Stimulated activated naive CD8-positive, alpha-beta T cell treated with anti-CD3 and anti-CD28 coated beads, Interleukin-15, Interleukin-2, amounts not matched to agents 100 ng/mL and 50 ng/mL, for 24 hours (primary cell): Measurements from ENCODE around the gene FAM228B.
"Not testable (repeated sequence)": the region's sequence is repeated elsewhere in the genome, so short reads cannot be mapped to it uniquely, and the experiment has no call there.

Experiments used
- H3K27ac Mint-ChIP-seq: one replicate; pipeline ENCODE4 v1.8.0; 2021; ENCODE audit warnings: mild to moderate bottlenecking, mixed read lengths
- H3K27me3 Mint-ChIP-seq: one replicate; pipeline ENCODE4 v1.8.0; 2021; ENCODE audit warnings: mixed read lengths
- H3K36me3 Mint-ChIP-seq: one replicate; pipeline ENCODE4 v1.8.0; 2021; ENCODE audit warnings: low read depth, mixed read lengths
- H3K4me1 Mint-ChIP-seq: one replicate; pipeline ENCODE4 v1.8.0; 2021; ENCODE audit warnings: low read depth, mixed read lengths
- H3K4me3 Mint-ChIP-seq: one replicate; pipeline ENCODE4 v1.8.0; 2021; ENCODE audit warnings: mild to moderate bottlenecking, mixed read lengths
- H3K9me3 Mint-ChIP-seq: one replicate; pipeline ENCODE4 v1.8.0; 2021; ENCODE audit warnings: mixed read lengths

FAM228B gene

DNA sequence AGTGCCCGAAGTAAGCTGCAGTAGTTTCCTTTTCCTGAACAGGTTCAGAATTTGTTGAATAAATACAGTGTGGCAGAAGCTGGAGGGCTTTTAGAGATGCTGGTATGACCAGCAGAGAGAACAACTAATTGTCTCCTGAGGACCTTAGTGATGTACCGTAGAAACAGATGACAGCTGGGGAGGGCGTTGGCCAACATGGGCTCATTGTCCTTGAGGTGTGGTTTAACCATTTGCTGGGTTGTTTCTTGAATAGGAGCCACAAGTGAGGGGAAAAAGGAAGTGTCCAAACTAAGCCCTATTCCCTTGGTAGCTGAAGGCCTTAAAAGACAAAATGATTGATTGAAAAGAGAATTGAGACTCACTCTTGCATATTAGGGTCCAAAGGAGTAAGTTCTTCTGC is 39.9 kb downstream of the FAM228B start:
- Mint-ChIP-seq H3K27me3 (no peaks in the 10 kb centered on the region), H3K9me3 (no peaks in the 10 kb centered on the region), H3K27ac (no peak overlapping the region), H3K36me3 (no peaks in the 10 kb centered on the region), H3K4me1 (no peaks in the 10 kb centered on the region), H3K4me3 (no peak overlapping the region)

DNA sequence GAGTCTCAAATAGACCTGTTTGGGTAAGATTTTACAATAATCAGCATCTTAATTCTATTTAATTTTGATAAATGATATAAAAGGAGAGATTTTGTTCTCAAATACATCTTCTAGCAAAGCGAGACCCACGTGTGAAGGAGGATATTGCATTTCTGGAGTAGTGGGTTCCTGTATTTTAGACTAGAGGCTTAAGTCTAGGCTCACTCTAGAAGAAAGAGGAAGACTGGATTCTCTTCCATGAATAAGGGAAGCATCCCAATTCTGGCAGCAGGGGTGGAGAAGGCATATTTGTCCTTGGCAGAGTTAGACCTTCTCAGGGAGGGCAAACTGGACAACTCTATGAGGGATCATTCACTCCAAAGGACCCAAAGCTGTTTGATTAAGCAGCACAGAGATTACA is 40.3 kb downstream of the FAM228B start:
- no peaks in the 10 kb centered on the region for H3K27me3 Mint-ChIP-seq
- no peaks in the 10 kb centered on the region for H3K4me1 Mint-ChIP-seq
- no peak overlapping the region for H3K27ac Mint-ChIP-seq
- H3K4me3 Mint-ChIP-seq = no peak overlapping the region
- H3K36me3 Mint-ChIP-seq = no peaks in the 10 kb centered on the region
- H3K9me3 Mint-ChIP-seq = no peaks in the 10 kb centered on the region

DNA sequence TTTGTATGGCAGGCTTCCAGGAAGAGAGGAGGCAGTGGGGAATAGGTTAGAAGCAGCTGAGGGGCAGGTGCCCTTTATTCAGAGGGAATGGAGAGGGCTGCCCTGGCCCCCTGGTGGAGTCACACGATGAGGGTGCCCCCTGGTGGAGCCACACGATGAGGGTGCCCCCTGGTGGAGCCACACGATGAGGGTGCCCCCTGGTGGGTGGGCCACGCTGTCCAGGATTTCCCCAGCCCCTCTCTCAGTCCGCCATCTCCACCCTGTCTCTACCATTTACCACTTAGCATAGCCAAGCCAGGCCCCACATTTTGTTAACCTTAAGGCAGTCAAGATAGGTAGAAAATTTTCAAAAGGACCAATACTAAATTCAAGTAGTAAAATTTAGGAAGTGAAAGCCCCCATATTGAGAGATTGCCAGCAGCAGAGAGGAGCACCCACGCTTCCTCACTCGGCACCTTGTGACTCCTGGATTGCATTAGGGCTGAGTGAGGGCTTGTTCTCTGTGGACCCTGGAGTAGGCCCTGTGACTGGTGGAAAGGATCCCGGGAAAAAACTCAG is 41.2 kb downstream of the FAM228B start:
- no peaks in the 10 kb centered on the region for H3K36me3 Mint-ChIP-seq
- no peaks in the 10 kb centered on the region for H3K9me3 Mint-ChIP-seq
- no peaks in the 10 kb centered on the region for H3K27me3 Mint-ChIP-seq
- H3K4me3 Mint-ChIP-seq = no peak overlapping the region
- H3K27ac Mint-ChIP-seq = no peak overlapping the region
- no peaks in the 10 kb centered on the region for H3K4me1 Mint-ChIP-seq

DNA sequence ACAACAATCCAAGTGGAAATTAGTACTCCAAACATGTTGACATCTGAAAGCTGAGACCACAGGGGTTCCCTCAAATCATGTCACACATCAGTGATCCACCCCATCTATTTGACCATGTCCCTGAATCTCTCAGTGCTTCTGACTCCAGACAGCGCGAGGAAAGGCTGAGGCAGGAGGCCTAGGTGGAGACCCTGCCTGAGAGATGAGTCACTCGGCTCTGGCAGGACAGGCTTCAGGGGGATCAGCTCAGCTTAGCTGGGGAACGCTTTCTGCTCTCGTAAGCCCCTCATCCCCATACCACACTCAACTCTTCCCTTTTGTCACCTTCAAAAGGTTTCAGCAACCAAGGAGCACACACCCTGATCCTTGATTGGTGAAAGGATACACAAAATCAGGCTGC is 45.8 kb downstream of the FAM228B start:
- Mint-ChIP-seq H3K9me3 (no peaks in the 10 kb centered on the region), H3K4me3 (no peak overlapping the region), H3K27ac (no peak overlapping the region)

DNA sequence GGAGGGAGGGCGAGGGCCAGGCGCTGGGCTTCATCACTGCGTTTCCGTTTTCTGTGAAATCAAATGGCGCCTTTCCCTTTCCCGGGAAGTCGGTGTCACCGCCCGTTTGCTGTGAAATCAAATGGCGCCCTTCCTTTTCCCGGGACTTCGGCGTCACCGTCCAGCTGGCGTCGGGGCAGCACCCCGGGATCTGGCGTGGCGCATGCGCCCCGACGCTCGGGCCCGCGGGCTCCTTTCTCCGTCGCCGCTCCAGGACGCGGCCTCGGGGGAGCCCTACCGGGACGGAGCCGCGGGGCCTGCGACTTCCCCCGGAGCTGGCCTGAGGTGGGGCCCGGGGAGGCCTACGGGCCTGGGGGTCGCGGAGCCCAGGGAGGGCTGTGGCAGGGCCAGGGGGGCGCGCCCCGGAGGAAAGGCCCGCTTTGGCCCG is 51.6 kb downstream of the FAM228B start, which contains the start of gene FAM228A:
TSS of gene FAM228A (plus strand) at position 203 of the 427 bp plus-strand sequence. CDS start 428 bp downstream, outside the sequence.
- peaks cover 10% of the 10 kb centered on the region for H3K27me3 Mint-ChIP-seq
- H3K9me3 Mint-ChIP-seq = no peaks in the 10 kb centered on the region
- H3K4me1 Mint-ChIP-seq = no peaks in the 10 kb centered on the region
- no peaks in the 10 kb centered on the region for H3K36me3 Mint-ChIP-seq
- no peak within 1 kb of the TSS for H3K4me3 Mint-ChIP-seq
- H3K27ac Mint-ChIP-seq = no peak within 1 kb of the TSS

More for the DNA sequence above, 45.8 kb downstream of the FAM228B start:
- Mint-ChIP-seq H3K27me3 (peaks cover 6% of the 10 kb centered on the region), H3K4me1 (no peaks in the 10 kb centered on the region), H3K36me3 (no peaks in the 10 kb centered on the region)

DNA sequence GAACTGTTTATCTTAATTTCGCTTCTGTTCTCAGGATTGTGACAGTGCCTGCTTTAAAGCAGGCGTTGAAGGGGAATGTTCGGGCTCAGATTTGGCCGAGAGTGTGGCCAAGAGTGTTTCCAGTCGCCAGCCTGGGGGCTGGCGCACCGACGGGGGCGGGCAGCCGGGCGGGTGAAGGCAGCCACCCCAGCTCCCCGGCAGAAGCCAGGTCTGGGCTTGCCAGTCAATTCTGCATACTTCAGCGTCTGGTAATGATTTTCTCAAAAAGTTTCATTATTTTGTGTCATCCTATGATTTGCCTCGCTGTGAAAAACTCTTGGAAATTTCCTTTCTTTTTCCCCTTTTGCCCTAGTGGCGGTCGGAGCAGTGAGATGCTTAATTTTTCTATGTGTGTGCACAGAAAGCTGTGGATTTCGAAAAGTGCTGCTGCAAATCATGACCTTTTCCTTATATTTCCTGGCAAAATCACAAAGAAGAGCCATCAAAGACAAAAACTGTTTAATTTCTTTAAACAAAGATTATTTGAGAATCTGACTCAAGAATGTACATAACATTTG is 52.4 kb downstream of the FAM228B start:
- Mint-ChIP-seq H3K27me3 (peaks cover 10% of the 10 kb centered on the region), H3K4me1 (no peaks in the 10 kb centered on the region), H3K27ac (no peak overlapping the region), H3K9me3 (no peaks in the 10 kb centered on the region), H3K36me3 (no peaks in the 10 kb centered on the region), H3K4me3 (no peak overlapping the region)

DNA sequence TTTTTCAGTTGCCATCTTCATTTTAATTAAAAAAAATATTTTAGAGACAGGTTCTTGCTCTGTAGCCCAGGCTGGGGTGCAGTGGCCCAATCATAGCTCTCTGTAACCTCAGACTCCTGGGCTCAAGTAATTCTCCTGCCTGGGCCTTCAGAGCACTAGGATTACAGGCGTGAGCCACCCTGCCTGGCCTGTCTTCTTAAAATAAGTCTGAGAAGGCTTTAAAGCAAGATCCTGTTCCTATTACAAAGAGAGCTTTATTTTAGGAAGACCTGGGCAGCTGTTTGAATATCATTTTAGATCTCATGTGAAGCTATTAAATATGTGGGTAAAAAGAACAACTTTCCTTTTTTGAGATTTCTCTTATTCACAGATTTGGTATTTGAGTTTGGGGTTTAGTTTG is 53.1 kb downstream of the FAM228B start:
- no peak overlapping the region for H3K4me3 Mint-ChIP-seq
- no peaks in the 10 kb centered on the region for H3K36me3 Mint-ChIP-seq
- H3K27me3 Mint-ChIP-seq = peaks cover 10% of the 10 kb centered on the region
- H3K4me1 Mint-ChIP-seq = no peaks in the 10 kb centered on the region
- H3K27ac Mint-ChIP-seq = no peak overlapping the region
- no peaks in the 10 kb centered on the region for H3K9me3 Mint-ChIP-seq

DNA sequence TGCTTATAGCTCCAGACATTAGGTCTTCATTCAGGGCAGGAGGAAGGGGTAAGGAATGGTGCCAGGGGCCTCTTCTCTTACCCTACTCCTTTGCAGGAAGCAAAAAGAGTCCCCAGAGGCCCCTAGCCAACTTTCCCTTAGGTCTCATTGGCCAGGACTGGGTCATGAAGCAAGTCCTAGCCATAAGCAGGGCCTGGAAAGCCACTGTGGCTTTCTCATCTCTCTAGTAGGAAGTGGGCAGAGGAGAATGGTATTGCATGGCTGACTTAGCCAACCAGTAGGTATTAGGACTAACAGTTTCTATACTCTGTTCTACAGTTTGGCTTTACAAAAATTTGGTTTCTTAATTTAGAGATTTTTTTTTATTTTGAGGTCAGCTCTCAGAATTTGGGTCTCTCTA is 56.4 kb downstream of the FAM228B start:
- H3K4me3 Mint-ChIP-seq = no peak overlapping the region
- no peaks in the 10 kb centered on the region for H3K9me3 Mint-ChIP-seq
- H3K36me3 Mint-ChIP-seq = no peaks in the 10 kb centered on the region
- H3K27ac Mint-ChIP-seq = no peak overlapping the region
- no peaks in the 10 kb centered on the region for H3K4me1 Mint-ChIP-seq
- no peaks in the 10 kb centered on the region for H3K27me3 Mint-ChIP-seq

DNA sequence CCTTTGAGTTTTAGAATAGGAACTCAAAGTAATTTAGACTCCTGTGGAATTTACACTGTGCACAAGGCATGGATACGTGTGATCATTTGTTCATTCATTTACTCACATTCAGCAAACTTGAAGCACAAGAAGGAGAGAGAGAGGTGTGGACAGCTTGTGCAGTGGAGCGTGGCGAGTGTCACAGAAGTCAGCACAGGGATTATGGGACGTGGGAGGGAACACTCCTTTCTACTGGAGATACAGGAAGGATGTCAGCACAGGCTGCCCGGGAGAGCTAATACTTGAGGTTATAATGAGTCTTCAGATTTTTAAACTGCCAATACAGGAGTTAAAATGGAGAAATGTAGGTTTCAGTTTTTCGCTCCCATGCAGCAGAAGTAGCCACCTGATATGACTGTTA is 58.6 kb downstream of the FAM228B start:
- no peaks in the 10 kb centered on the region for H3K27me3 Mint-ChIP-seq
- H3K9me3 Mint-ChIP-seq = no peaks in the 10 kb centered on the region
- H3K36me3 Mint-ChIP-seq = no peaks in the 10 kb centered on the region
- no peak overlapping the region for H3K4me3 Mint-ChIP-seq
- no peaks in the 10 kb centered on the region for H3K4me1 Mint-ChIP-seq
- no peak overlapping the region for H3K27ac Mint-ChIP-seq

DNA sequence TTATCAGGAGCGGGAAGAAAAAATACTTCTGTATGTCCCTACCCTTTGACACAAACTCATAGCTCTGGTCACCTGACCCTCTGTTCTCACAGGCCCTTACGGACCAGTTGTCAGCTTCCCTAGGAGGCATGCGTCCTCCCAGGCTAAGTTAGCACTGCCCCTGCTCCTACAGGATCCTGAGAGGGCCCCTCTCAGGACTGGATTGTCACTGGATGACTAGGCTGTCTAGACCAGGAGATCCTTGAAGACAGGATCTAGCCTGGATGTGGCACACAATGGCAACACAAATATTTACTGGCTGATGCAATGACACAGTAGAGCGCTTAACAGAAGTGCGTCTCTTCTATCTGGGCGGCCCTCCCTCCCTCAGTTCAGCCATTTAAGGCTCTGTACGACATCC is 59.2 kb downstream of the FAM228B start:
- Mint-ChIP-seq H3K4me1 (no peaks in the 10 kb centered on the region), H3K36me3 (no peaks in the 10 kb centered on the region), H3K27me3 (no peaks in the 10 kb centered on the region), H3K27ac (no peak overlapping the region), H3K4me3 (no peak overlapping the region), H3K9me3 (no peaks in the 10 kb centered on the region)

DNA sequence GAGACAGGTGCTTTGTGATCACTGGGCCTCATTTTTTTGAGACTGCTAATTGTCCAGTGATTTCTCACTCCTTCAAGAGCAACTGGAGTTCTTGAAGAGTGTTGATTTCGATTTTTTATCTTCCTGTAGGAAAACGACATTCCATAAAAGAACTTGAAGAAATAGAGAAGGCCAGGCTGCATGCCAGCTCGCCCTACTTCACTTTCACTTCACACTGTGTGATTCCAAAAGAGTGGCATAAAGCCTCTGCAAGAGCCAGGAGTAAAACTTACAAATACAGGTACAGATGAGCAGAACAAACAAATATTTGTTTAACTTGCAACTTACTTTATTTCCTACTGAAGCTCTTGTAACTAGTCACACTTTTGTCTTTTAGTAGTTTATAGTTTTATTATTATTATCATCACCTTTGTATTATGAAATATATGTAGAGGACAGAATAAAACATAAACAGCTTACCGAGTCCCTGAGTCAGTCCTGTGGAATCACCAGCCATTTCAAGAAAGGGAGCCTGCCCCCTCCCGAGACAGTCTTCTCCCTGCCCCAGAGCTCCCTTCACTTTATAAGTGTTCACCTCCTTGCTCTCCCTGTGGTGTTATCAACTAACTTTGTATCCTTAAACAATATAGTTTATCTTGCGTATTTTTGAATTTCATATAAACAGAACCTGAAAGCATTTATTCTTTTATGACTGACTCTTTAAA is 60.2 kb downstream of the FAM228B start:
- H3K9me3 Mint-ChIP-seq = no peaks in the 10 kb centered on the region
- H3K27ac Mint-ChIP-seq = no peak overlapping the region
- no peak overlapping the region for H3K4me3 Mint-ChIP-seq
- H3K4me1 Mint-ChIP-seq = no peaks in the 10 kb centered on the region
- H3K36me3 Mint-ChIP-seq = no peaks in the 10 kb centered on the region
- H3K27me3 Mint-ChIP-seq = no peaks in the 10 kb centered on the region

DNA sequence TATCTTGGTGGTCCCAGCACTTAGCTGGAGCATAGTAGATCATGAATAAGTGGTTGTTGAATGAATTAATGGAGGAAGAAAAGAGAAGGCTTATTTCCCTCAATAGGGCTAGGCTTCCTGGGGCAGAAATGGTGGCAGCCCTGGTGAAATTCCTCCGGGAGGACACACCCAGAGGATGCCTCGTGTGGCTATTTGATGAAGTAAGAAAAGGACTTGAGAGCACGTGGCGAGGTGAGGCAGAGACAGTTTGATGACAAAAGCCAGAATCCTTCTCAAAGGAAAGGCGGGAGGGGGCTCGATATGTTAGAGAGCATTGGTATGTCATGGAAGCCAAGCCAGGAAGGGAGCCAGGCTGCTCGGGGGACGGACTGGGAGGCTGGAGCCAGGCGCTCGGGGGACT is 66.3 kb downstream of the FAM228B start:
- no peaks in the 10 kb centered on the region for H3K9me3 Mint-ChIP-seq
- no peak overlapping the region for H3K4me3 Mint-ChIP-seq
- H3K27me3 Mint-ChIP-seq = no peaks in the 10 kb centered on the region
- H3K4me1 Mint-ChIP-seq = no peaks in the 10 kb centered on the region
- no peaks in the 10 kb centered on the region for H3K36me3 Mint-ChIP-seq
- H3K27ac Mint-ChIP-seq = no peak overlapping the region

DNA sequence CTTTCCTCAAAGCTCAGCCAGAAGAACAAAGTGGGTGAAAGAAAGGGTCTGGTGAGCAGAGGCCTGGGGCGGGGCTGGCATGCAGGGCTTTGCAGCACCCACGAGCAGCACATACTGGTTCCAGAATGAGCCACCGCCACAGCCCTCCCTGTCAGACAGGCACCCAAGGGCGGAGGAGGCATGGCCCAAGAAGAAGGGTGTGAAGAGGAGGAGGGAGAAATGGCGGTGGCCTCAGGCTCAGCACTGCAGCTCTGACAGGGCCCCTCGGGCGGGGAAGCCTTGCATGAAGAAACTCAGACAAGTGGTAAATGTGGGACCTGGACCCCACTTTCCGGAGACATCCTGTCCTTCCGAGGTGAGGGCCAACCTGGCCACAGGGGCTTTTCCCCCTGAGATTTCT is 67.2 kb downstream of the FAM228B start:
- no peaks in the 10 kb centered on the region for H3K27me3 Mint-ChIP-seq
- no peak overlapping the region for H3K27ac Mint-ChIP-seq
- H3K4me3 Mint-ChIP-seq = no peak overlapping the region
- no peaks in the 10 kb centered on the region for H3K4me1 Mint-ChIP-seq
- H3K36me3 Mint-ChIP-seq = no peaks in the 10 kb centered on the region
- H3K9me3 Mint-ChIP-seq = no peaks in the 10 kb centered on the region

DNA sequence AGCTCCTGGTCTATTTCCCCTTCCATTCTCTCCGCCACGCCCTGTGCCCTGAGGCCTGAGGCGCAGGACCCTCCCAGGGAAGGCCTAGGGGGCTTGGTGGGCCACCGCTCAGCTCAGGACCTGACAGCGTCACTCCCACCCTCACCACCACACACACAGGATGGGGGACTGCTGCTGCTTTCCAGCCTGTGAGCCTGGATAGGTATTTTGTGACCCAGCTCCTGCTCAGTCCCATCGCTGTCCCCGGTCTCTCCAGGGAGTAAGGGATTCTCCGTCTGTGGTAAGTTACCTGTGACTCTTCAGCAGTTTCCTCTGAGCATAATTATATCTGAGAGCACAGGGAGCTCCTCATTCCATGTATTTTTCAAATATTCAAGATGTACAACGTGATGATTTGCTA is 67.9 kb downstream of the FAM228B start:
- no peak overlapping the region for H3K4me3 Mint-ChIP-seq
- H3K36me3 Mint-ChIP-seq = no peaks in the 10 kb centered on the region
- H3K4me1 Mint-ChIP-seq = no peaks in the 10 kb centered on the region
- H3K9me3 Mint-ChIP-seq = no peaks in the 10 kb centered on the region
- no peaks in the 10 kb centered on the region for H3K27me3 Mint-ChIP-seq
- H3K27ac Mint-ChIP-seq = no peak overlapping the region

DNA sequence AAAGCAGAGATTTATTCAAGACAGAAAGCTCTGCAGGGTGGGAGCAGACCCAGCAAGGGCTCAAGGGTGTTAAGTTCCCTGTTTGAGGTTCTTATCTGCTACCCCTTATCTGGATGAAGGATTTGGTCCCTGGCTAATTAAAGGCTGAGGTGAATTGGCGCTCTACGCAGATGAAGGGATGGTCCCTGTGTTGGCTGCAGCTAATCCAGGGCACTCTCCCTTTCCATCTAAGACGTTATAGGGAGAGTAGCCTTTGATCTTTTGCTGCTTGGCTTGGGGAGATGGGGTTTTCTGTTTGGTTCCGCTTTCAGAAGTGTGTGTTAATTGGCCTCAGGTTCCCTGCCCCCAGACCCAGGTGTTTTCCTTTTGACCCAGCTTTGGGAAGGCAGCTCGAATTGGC is 68.6 kb downstream of the FAM228B start:
- no peaks in the 10 kb centered on the region for H3K4me1 Mint-ChIP-seq
- H3K36me3 Mint-ChIP-seq = no peaks in the 10 kb centered on the region
- no peak overlapping the region for H3K27ac Mint-ChIP-seq
- no peaks in the 10 kb centered on the region for H3K27me3 Mint-ChIP-seq
- H3K4me3 Mint-ChIP-seq = no peak overlapping the region
- H3K9me3 Mint-ChIP-seq = peaks cover 4% of the 10 kb centered on the region

DNA sequence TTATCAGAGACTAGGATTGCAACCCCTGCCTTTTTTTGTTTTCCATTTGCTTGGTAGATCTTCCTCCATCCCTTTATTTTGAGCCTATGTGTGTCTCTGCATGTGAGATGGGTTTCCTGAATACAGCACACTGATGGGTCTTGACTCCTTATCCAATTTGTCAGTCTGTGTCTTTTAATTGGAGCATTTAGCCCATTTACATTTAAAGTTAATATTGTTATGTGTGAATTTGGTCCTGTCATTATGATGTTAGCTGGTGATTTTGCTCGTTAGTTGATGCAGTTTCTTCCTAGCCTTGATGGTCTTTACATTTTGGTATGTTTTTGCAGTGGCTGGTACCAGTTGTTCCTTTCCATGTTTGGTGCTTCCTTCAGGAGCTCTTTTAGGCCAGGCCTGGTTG is 73.9 kb downstream of the FAM228B start:
- not testable (repeated sequence) for H3K4me3 Mint-ChIP-seq, H3K4me1 Mint-ChIP-seq, H3K27me3 Mint-ChIP-seq, H3K27ac Mint-ChIP-seq
- Mint-ChIP-seq H3K36me3 (peaks cover 14% of the 10 kb centered on the region), H3K9me3 (peaks cover 12% of the 10 kb centered on the region)
